NCI-H1694 treated with DMSO at 0.1 percent for 48 hours (cell line): Measurements from ENCODE around the gene CADM1.
A peak's percentile ranks its signal among the peaks of the same experiment; 100 is the strongest.

Experiments used
- DNase-seq: peaks from one replicate; lab custom pipeline; 2025; lab: John Stamatoyannopoulos, UW

CADM1 gene

GRCh38 chr11:115207916-115208315 lies 296.3 kb downstream of the CADM1 start:
- no peak for DNase-seq

DNA sequence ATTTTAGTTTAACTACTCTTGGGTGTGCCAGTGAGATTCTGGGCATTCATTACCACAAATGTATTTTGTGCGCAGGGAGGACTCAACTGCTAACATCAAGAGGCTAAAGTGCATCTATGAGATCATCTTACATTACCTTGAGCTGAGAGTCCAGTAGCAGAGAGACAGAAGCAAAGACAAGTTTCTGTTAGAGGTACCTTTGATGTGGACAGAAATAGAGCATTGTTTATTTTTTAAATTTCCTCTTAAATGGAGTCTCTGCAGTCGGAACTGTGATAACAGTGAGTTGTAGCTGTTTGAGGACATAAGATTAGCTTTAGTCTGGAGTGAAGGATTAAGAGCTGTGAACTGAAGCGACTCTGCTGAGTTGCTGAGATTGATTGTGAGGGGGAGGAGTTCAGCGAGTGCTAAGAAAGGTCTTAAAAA lies 297.0 kb downstream of the CADM1 start:
- DNase-seq = no peak

DNA sequence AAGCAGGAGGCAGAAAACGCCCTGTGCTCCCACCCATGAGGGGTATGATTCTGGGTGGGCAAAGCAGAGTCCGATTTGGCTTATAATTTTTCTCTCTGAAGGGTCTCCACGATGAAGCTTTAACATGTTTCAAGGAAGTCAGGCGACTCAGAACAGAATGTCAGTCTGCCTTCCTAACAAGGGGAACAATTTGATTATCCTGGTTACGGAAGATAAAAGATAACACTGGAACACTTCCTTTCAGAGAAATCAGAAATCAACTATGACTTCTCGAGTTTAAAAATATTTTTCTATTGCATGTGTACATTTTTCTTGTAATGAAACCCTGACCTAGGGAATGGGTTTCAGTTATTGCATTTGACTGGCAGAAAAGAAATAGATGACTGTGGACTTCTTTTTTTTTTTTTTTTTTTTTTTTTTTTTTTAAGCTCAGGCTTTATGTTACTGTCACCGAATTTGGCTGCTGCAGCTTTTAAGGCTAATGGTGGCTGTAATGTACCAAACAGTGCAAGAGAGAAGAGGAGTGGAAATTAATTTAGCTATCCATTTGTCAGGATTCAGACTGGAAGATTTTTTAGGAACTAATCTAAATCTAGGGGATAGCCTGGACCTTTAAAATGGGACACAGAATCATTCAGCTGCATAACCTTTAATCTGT lies 297.7 kb downstream of the CADM1 start:
- DNase-seq = no peak

- DNase-seq = no peak
Observed at GRCh38 chr11:115202900-115203552, 301.2 kb downstream of the CADM1 start.

DNA sequence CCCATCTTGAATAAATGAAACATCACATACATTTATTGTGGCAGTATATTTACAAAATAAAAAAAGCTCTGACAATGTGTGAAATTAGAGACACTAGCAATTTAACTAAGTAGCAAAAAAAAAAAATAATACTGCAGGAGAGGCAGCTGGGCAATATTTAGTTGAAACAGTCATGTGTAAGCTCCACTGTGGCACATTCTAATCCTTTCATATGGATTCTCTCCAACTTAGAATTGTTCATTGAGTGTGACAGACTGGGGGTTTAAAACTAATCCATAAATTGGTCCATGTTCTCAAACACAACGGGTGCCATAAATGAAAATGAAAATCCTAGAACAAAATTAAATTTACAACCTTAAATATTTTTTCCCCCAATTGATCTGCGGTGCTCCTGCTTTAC lies 302.1 kb downstream of the CADM1 start:
- peak; percentile 1 for DNase-seq

- DNase-seq = no peak
Observed at GRCh38 chr11:115201111-115201792, 303.0 kb downstream of the CADM1 start.

DNA sequence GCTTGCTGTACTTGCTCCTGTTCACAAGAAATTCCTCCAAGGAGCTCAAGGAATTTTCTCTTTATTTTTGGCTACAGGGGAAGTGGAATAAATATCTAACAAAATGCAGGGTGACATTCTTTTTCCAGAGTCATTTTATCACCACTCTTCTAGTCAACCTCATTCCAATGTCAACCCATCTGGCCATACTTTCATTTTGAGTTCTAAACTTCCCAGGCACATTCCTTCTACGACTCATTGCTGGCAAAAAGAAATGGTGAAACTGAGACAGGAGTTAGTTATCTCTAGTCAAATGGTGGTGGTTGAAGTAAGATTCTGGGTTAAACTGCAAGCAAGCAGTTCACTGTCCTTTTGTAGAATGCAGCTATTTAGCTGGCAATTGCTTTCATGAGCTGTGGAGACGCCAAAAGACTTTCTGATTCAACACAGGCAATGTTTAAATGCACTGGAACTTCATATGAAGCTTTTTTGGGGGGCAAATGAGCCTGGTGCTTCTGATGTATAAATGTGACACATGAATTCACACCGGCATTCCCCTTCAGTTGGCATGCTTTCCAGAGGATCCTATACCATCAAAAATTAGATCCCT lies 304.6 kb downstream of the CADM1 start:
- DNase-seq = no peak

DNA sequence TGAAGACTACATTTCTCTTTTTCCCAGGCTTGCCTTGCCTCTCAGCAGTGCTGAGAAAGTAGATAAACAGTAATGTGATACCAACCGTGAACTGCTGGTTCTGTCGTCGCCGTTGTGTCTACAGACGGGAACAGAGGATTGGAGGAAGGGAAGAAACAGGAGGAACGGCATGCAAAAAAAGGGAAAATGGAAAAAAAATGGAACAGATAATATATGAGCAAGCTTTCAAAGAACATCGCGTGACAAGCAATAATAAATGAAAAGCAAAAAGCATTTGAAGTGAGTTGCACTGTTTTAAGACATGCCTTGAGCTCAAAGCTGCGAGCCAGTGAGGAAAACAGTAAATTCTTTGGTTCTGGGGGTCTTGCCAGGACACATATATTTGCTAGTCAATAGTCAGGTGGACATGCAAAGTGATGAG lies 305.9 kb downstream of the CADM1 start:
- DNase-seq = no peak

GRCh38 chr11:115197433-115197832 lies 306.8 kb downstream of the CADM1 start:
- no peak for DNase-seq

DNA sequence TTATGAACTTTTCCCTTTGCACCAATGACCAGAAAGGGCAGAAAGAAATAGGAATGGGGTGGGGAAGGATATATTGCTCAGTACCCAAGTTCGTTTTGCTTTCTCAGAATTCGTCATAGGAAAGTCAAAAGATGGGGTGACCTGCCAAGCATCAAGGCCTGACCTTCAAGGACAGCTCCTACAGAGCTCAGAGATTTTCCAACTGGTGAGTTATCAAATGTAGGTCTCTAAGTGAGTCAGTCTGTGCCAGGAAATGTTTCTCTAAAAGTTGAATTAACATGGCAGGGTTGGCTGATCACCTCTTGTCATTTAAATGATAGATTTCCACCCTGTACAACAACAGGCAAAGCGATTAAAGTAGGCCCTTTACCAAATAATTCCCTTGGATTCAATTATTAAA lies 307.2 kb downstream of the CADM1 start:
- DNase-seq = no peak

- peak; percentile 4 for DNase-seq
Observed at GRCh38 chr11:115194802-115195110, 309.5 kb downstream of the CADM1 start.

- DNase-seq = no peak
Observed at GRCh38 chr11:115193914-115194801, 310.1 kb downstream of the CADM1 start.

- no peak for DNase-seq
Observed at GRCh38 chr11:115191761-115192160, 312.5 kb downstream of the CADM1 start.

DNA sequence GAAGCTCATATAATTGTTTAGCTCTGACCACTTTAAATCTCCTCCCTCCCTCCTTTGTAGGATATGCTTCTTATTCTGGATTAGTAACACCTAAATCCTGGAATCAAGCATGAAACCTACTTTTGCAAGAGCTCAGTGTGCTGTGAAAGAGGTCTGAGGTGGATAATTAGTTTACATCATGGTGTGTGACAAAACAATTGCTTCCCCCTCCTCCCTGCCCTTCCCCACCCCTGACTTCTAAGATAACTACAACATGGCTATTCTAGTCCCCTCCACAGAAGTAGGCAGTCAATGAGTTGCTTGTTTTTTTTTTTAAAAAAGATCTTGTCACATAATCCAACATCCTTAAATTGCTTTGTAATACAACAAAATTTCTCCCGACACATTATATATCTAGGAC lies 314.0 kb downstream of the CADM1 start:
- no peak for DNase-seq

DNA sequence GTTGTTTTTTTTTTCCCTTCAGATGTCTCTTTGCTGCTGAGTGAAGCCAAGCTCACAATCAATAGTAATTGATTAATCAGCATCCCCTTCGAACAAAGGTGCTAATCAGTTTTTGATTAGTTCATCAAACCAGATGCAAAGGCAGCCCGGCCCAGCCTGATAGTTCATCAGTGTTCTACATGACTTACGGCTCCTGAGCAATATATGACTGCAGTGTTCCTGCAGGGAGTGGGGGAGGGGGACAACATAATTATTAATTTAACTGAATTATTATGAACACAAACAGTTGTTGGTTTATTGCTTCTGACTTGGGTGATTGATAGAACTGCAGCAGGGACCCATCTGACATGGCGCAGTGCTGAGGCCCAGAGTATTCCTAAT lies 315.3 kb downstream of the CADM1 start:
- no peak for DNase-seq

- peak; percentile 39 for DNase-seq
Observed at GRCh38 chr11:115188188-115188897, 315.9 kb downstream of the CADM1 start.

- no peak for DNase-seq
Observed at GRCh38 chr11:115185931-115186330, 318.3 kb downstream of the CADM1 start.

GRCh38 chr11:115185507-115185906 lies 318.7 kb downstream of the CADM1 start:
- no peak for DNase-seq

- no peak for DNase-seq
Observed at GRCh38 chr11:115184901-115185300, 319.3 kb downstream of the CADM1 start.

GRCh38 chr11:115183830-115184229 lies 320.4 kb downstream of the CADM1 start:
- DNase-seq = no peak

DNA sequence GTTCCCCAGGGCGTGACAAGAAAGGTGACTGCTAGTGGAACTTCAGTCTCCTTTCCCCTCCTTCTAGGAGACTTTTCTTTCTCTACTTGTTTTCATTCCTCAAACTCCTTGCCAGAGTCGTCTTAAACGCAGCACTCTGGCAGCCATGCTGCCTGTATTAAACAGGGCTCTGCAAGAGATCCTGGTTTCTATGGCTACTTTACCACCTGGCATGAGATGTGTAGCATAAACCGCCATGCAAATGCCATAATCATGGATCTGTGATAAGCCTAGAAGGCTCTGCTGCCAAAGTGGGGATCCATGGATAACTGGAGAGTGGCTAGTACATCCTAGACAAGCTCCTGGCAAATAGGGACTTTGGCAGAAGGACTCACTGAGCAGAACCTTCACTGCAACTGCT lies 321.1 kb downstream of the CADM1 start:
- DNase-seq = no peak
